Stomach (tissue), 9 donors: ENCODE results near the gene ACKR3. TPM values are rescaled to one million over a fixed set of nuclear protein-coding genes. Genes with fewer than 3 reads are reported as not detected.

Experiments used
- DNase-seq, 2 donors: peaks; one replicate each; pipeline versions ENCODE4 v3.0.0 to v3.0.0-alpha.2; 2013 to 2019
- H3K27ac ChIP-seq, 5 donors: fragments of 200-600 bp in 4 of 5; sonication (generic) in 4 of 5; one replicate each; pipeline ENCODE4 v1.5.1; 2013 to 2019; ENCODE audit warnings: mild to moderate bottlenecking in 1 of 5, moderate library complexity in 1 of 5
- H3K27me3 ChIP-seq, 3 donors: fragments of 200-600 bp; sonication (generic); one replicate each; pipeline ENCODE4 v1.5.1; 2017 to 2019; ENCODE audit warnings: mixed run types in 1 of 3
- H3K36me3 ChIP-seq, 4 donors: fragments of 200-600 bp; sonication (generic); 1 replicate in 3 of 4; 2 replicates in 1 of 4; pipeline ENCODE4 v1.5.1; 2016 to 2019
- H3K4me1 ChIP-seq, 4 donors: fragments of 200-600 bp; sonication (generic); one replicate each; pipeline ENCODE4 v1.5.1; 2016 to 2019
- H3K4me3 ChIP-seq, 4 donors: fragments of 200-600 bp; sonication (generic) in 3 of 4; one replicate each; pipeline ENCODE4 v1.5.1; 2016 to 2019; ENCODE audit warnings: mild to moderate bottlenecking in 1 of 4
- H3K9me3 ChIP-seq, 4 donors: fragments of 200-600 bp; sonication (generic); one replicate each; pipeline ENCODE4 v1.5.1; 2016 to 2019
- CTCF ChIP-seq, 7 experiments: fragments of 450-650 bp in 4 of 7; fragments of 200-600 bp in 3 of 7; sonication (generic) in 3 of 7; IDR thresholded peaks; one replicate each; pipeline ENCODE4 v1.5.1; 2016 to 2019; ENCODE audit warnings: antibody characterized with exemption in 7 of 7, control low read depth in 2 of 7, mild to moderate bottlenecking in 1 of 7
- EP300 ChIP-seq: sonication (generic); formaldehyde crosslinking; IDR thresholded peaks from one replicate; pipeline ENCODE4 v1.6.1; 2017; ENCODE audit warnings: antibody characterized with exemption
- POLR2A ChIP-seq, 4 donors: fragments of 450-650 bp; IDR thresholded peaks; one replicate each; pipeline ENCODE4 v1.6.1; 2016; ENCODE audit warnings: antibody characterized with exemption in 4 of 4, control low read depth in 2 of 4, mild to moderate bottlenecking in 1 of 4, moderate library complexity in 1 of 4
- POLR2AphosphoS5 ChIP-seq, 3 donors: sonication (generic); formaldehyde crosslinking; IDR thresholded peaks; one replicate each; pipeline ENCODE4 v1.6.1; 2016; ENCODE audit warnings: antibody characterized with exemption in 3 of 3
- WGBS, 5 donors: extraction: QIAGEN DNeasy Blood & Tissue Kit in 3 of 5; methylation state at CpG; one replicate each; pipeline versions ENCODE4 v1.1.5 to v1.1.7; 2013 to 2018; 5-methylcytosine and 5-hydroxymethylcytosine counted together
- intact Hi-C: fragments of 100-400 bp; cut with DNase I; formaldehyde crosslinking; loops from one replicate; pipeline ENCODE4 v1.15.1; 2023; ENCODE audit warnings: low total_unique reads
- polyA plus RNA-seq, 3 donors: library from polyadenylated mRNA; stranded (reverse); fragments of 200-250 nt; gene quantifications; one replicate each; pipeline ENCODE4 v1.2.3, GENCODE V29; 2013
- total RNA-seq, 5 donors: library from RNA; depleted of rRNA; stranded (reverse); fragments of >200 nt; gene quantifications; one replicate each; pipeline versions ENCODE4 v1.1.0 to v1.2.3, GENCODE V29; 2014 to 2016
- donor health status: healthy with polysubstance abuse.
- donor health status: Bipolar disorder and iron deficiency.
- donor health status: healthy.

ACKR3 gene
- total and polyA plus RNA-seq, 8 donors, result 5.0 to 35.0 (median 10.4) TPM

GRCh38 chr2:236587861-236588815 lies 18.5 kb downstream of the ACKR3 start:
- H3K27ac ChIP-seq, result no peak overlapping the region
- DNase-seq, result no peak
- 88 to 96% (median 95%) methylated on average over 32 of the region's 32 CpGs for WGBS, 5 donors
- intact Hi-C loops, result no loop called here
- peaks cover 0 to 4% (median under 1%) of the 10 kb centered on the region in 4 donors for H3K4me1 ChIP-seq
- H3K36me3 ChIP-seq, result peaks cover 0 to under 1% (median under 1%) of the 10 kb centered on the region in 4 donors
- H3K4me3 ChIP-seq, result no peak overlapping the region
- H3K9me3 ChIP-seq, result no peaks in the 10 kb centered on the region
- H3K27me3 ChIP-seq, result no peaks in the 10 kb centered on the region
- no peak for TF ChIP-seq POLR2A (IDR thresholded peaks at IDR 0.05)
- TF ChIP-seq POLR2AphosphoS5 (IDR thresholded peaks at IDR 0.05), result no peak
- no peak for TF ChIP-seq CTCF (IDR thresholded peaks at IDR 0.05)
- no peak for TF ChIP-seq EP300

GRCh38 chr2:236588932-236589592 lies 19.4 kb downstream of the ACKR3 start:
- H3K27ac ChIP-seq, result no peak overlapping the region
- intact Hi-C loops, result no loop called here
- no peaks in the 10 kb centered on the region for H3K27me3 ChIP-seq
- WGBS, 5 donors, result 86 to 94% (median 92%) methylated on average over 14 to 15 of the region's 15 CpGs
- no peak for DNase-seq
- H3K9me3 ChIP-seq, result no peaks in the 10 kb centered on the region
- no peak overlapping the region for H3K4me3 ChIP-seq
- H3K36me3 ChIP-seq, result no peaks in the 10 kb centered on the region
- peaks cover 0 to 4% (median 0%) of the 10 kb centered on the region in 4 donors for H3K4me1 ChIP-seq
- TF ChIP-seq CTCF (IDR thresholded peaks at IDR 0.05) (no peak), EP300 (no peak), POLR2AphosphoS5 (IDR thresholded peaks at IDR 0.05) (no peak), POLR2A (IDR thresholded peaks at IDR 0.05) (no peak)

GRCh38 chr2:236590846-236591245 lies 21.2 kb downstream of the ACKR3 start:
- intact Hi-C loops, result no loop called here
- Histone ChIP-seq H3K36me3 (no peaks in the 10 kb centered on the region), H3K27me3 (no peaks in the 10 kb centered on the region), H3K27ac (no peak overlapping the region), H3K4me1 (peaks cover 0 to 4% (median 0%) of the 10 kb centered on the region in 4 donors), H3K4me3 (no peak overlapping the region), H3K9me3 (no peaks in the 10 kb centered on the region)
- DNase-seq, result no peak
- TF ChIP-seq EP300 (no peak), POLR2AphosphoS5 (IDR thresholded peaks at IDR 0.05) (no peak), POLR2A (IDR thresholded peaks at IDR 0.05) (no peak), CTCF (IDR thresholded peaks at IDR 0.05) (no peak)
- WGBS, 5 donors, result 88 to 98% (median 91%) methylated on average over 8 of the region's 8 CpGs

GRCh38 chr2:236592821-236593220 lies 23.2 kb downstream of the ACKR3 start:
- Histone ChIP-seq H3K9me3 (no peaks in the 10 kb centered on the region), H3K27me3 (no peaks in the 10 kb centered on the region), H3K4me1 (peaks cover 0 to 4% (median 0%) of the 10 kb centered on the region in 4 donors), H3K27ac (peak overlapping the region in 2 of 5 donors; percentile 5 to 20), H3K36me3 (no peaks in the 10 kb centered on the region), H3K4me3 (no peak overlapping the region)
- peak; percentile 65 to 69 for DNase-seq
- TF ChIP-seq CTCF (IDR thresholded peaks at IDR 0.05), result peak in 1 of 7 experiments; percentile 10
- TF ChIP-seq POLR2AphosphoS5 (IDR thresholded peaks at IDR 0.05), result peak in 1 of 3 donors; percentile 14
- no peak for TF ChIP-seq POLR2A (IDR thresholded peaks at IDR 0.05)
- no peak for TF ChIP-seq EP300
- intact Hi-C loops, result no loop called here
- WGBS, 5 donors, result 32 to 65% (median 53%) methylated on average over 14 of the region's 14 CpGs
